ENCODE data around the gene ANKS1B. TPM values are rescaled to one million over a fixed set of nuclear protein-coding genes. Genes with fewer than 3 reads are reported as not detected.

The ANKS1B gene
- polyA plus RNA-seq, 3 donors: not detected

DNA sequence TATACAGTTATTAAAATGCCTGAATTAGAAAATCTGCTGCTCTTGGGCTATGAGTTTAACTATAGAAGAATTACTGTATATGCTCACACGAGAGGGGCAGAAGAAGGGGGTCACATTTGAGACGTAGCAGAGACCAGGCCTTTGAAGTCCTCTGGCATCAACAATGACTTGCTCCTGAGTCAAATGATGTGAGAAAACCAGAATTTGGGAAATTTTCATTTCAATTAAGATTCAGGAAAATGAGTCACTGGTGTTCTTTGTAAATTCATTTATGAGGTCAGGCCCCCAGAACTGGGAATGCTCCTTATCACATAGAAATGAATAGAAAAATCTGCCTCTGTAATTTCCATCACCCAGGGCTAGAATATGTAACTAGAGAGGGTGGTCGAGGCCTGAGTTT lies 1246.7 kb downstream of the ANKS1B start:
- H3K4me3 Mint-ChIP-seq: no peak overlapping the region
- WGBS (ENCODE audit: insufficient coverage): 100% methylated on average over 2 of the region's 3 CpGs
- H3K4me2 ChIP-seq (replicated peaks; ENCODE audit: extremely low read depth, low read length, poor library complexity, severe bottlenecking): no peak overlapping the region

DNA sequence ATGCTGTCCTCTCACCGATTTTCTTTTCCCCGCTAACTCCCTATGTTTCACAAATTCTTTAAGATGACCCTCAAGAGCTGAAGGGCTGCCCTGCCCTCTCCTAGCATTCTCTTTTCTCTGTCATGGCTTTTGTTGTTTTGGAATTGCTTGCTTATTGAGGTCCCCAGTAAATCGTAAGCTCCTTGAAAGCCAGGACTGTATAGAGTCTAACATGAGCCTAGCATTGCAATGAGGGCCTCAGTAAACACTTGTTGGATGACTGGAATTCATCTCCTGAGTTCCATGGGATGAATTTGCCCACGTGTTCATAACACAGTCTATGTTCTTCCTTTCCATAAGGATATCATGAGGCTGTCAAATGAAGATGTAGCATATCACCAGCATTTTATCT lies 1247.4 kb downstream of the ANKS1B start:
- H3K27me3 ChIP-seq (ENCODE audit: control insufficient read depth in 2 of 2, insufficient read depth in 2 of 2, low read length in 2 of 2): peaks cover 0 to 5% of the 10 kb centered on the region in 2 donors
- no CpG with 5 or more reads among the region's 4 CpGs for WGBS (ENCODE audit: insufficient coverage)
- Mint-ChIP-seq H3K36me3 (peaks cover 41 to 42% of the 10 kb centered on the region in 2 donors), H3K4me3 (no peak overlapping the region), H3K9me3 (peaks cover 0 to 4% (median 0%) of the 10 kb centered on the region in 7 donors), H3K4me1 (no peaks in the 10 kb centered on the region), H3K27ac (peak overlapping the region in 2 of 7 donors; percentile 33 to 61), H3K27me3 (ENCODE audit: low read depth in 3 of 3) (peaks cover 5 to 13% (median 11%) of the 10 kb centered on the region in 3 donors)
- no peak overlapping the region for H3K9ac ChIP-seq (ENCODE audit: insufficient read depth, low read length, poor library complexity, severe bottlenecking)
- no peak overlapping the region for H3K4me3 ChIP-seq (replicated peaks in 1 of 3; ENCODE audit: low read depth in 2 of 3, low read length in 3 of 3)
- H4K20me1 ChIP-seq (ENCODE audit: insufficient read depth, low read length): peaks cover 27% of the 10 kb centered on the region
- no peaks in the 10 kb centered on the region for H3K4me1 ChIP-seq (ENCODE audit: control insufficient read depth in 1 of 2, insufficient read depth in 2 of 2, low read length in 2 of 2)
- peaks cover 0 to 3% of the 10 kb centered on the region in 2 donors for H3K9me3 ChIP-seq (replicated peaks in 1 of 2; ENCODE audit: control insufficient read depth in 1 of 2, insufficient read depth in 1 of 2, low read length in 2 of 2)
- intact Hi-C loops (cut with micrococcal nuclease): no loop called here
- H3K36me3 ChIP-seq (replicated peaks in 1 of 2; ENCODE audit: control insufficient read depth in 1 of 2, insufficient read depth in 2 of 2, low read length in 2 of 2): peaks cover 41 to 53% of the 10 kb centered on the region in 2 donors
- no peak for DNase-seq
- no peak overlapping the region for H3K4me2 ChIP-seq (replicated peaks; ENCODE audit: extremely low read depth, low read length, poor library complexity, severe bottlenecking)
- no peak for TF ChIP-seq CTCF (IDR thresholded peaks at IDR 0.05)
- H3K27ac ChIP-seq (ENCODE audit: low read depth in 1 of 2, low read length in 2 of 2): peak overlapping the region in 1 of 2 donors; percentile 12
- H3K79me2 ChIP-seq (ENCODE audit: insufficient read depth, low read length): no peaks in the 10 kb centered on the region
- no peak overlapping the region for H2AFZ ChIP-seq (ENCODE audit: insufficient read depth, low read depth, low read length, poor library complexity, severe bottlenecking)

More for the DNA sequence above, 1246.7 kb downstream of the ANKS1B start:
- intact Hi-C loops (cut with micrococcal nuclease): no loop called here
- Histone ChIP-seq H3K36me3 (replicated peaks in 1 of 2; ENCODE audit: control insufficient read depth in 1 of 2, insufficient read depth in 2 of 2, low read length in 2 of 2) (peaks cover 35 to 46% of the 10 kb centered on the region in 2 donors), H3K4me3 (replicated peaks in 1 of 3; ENCODE audit: low read depth in 2 of 3, low read length in 3 of 3) (no peak overlapping the region), H3K9ac (ENCODE audit: insufficient read depth, low read length, poor library complexity, severe bottlenecking) (no peak overlapping the region), H3K79me2 (ENCODE audit: insufficient read depth, low read length) (no peaks in the 10 kb centered on the region), H4K20me1 (ENCODE audit: insufficient read depth, low read length) (peaks cover 22% of the 10 kb centered on the region), H2AFZ (ENCODE audit: insufficient read depth, low read depth, low read length, poor library complexity, severe bottlenecking) (no peak overlapping the region), H3K9me3 (replicated peaks in 1 of 2; ENCODE audit: control insufficient read depth in 1 of 2, insufficient read depth in 1 of 2, low read length in 2 of 2) (peaks cover 0 to 3% of the 10 kb centered on the region in 2 donors), H3K27me3 (ENCODE audit: control insufficient read depth in 2 of 2, insufficient read depth in 2 of 2, low read length in 2 of 2) (peaks cover 0 to 11% of the 10 kb centered on the region in 2 donors), H3K27ac (ENCODE audit: low read depth in 1 of 2, low read length in 2 of 2) (no peak overlapping the region), H3K4me1 (ENCODE audit: control insufficient read depth in 1 of 2, insufficient read depth in 2 of 2, low read length in 2 of 2) (no peaks in the 10 kb centered on the region)
- no peak for TF ChIP-seq CTCF (IDR thresholded peaks at IDR 0.05)
- Mint-ChIP-seq H3K27me3 (ENCODE audit: low read depth in 3 of 3) (peaks cover 8 to 16% (median 11%) of the 10 kb centered on the region in 3 donors), H3K4me1 (no peaks in the 10 kb centered on the region), H3K36me3 (peaks cover 35% of the 10 kb centered on the region in 2 donors), H3K9me3 (peaks cover 0 to 4% (median 0%) of the 10 kb centered on the region in 7 donors), H3K27ac (peak overlapping the region in 3 of 7 donors; percentile 23 to 58 (median 58))
- no peak for DNase-seq

All from CD14-positive monocyte (primary cell).